GM08714 (cell line): ENCODE measurements around the gene PHKA2.

Experiments
- H3K4me3 ChIP-seq: fragments of 200-500 bp; sonication (Bioruptor generic); 2 replicates; pipeline ENCODE4 v1.5.1; 2014; ENCODE audit warnings: mild to moderate bottlenecking, low read length, inconsistent platforms
- ZNF274 ChIP-seq: IDR thresholded peaks from 2 replicates; pipeline ENCODE4 v1.6.1; 2012; ENCODE audit warnings: mild to moderate bottlenecking, low read depth, low read length

The PHKA2 gene

GRCh38 chrX:18886005-18886343 lies 97.9 kb downstream of the PHKA2 start:
- TF ChIP-seq ZNF274, result no peak
- peak overlapping the region; percentile 22; the same call in 1 of the 2 replicates for H3K4me3 ChIP-seq

GRCh38 chrX:18885328-18886004 lies 98.4 kb downstream of the PHKA2 start:
- peak overlapping the region; percentile 22; the same call in 1 of the 2 replicates for H3K4me3 ChIP-seq
- TF ChIP-seq ZNF274, result no peak

GRCh38 chrX:18884916-18885315 lies 99.0 kb downstream of the PHKA2 start:
- no peak overlapping the region for H3K4me3 ChIP-seq
- TF ChIP-seq ZNF274, result no peak

GRCh38 chrX:18883961-18884765 lies 99.8 kb downstream of the PHKA2 start:
- no peak for TF ChIP-seq ZNF274
- no peak overlapping the region for H3K4me3 ChIP-seq

- no peak overlapping the region for H3K4me3 ChIP-seq
- no peak for TF ChIP-seq ZNF274
These were observed 100.5 kb downstream of the PHKA2 start for GRCh38 chrX:18883234-18883960.

- TF ChIP-seq ZNF274, result no peak
- H3K4me3 ChIP-seq, result no peak overlapping the region
These were observed 104.8 kb downstream of the PHKA2 start for GRCh38 chrX:18879144-18879543.

- no peak for TF ChIP-seq ZNF274
- H3K4me3 ChIP-seq, result no peak overlapping the region
These were observed 106.4 kb downstream of the PHKA2 start for GRCh38 chrX:18877469-18877868.

GRCh38 chrX:18875256-18875878 lies 108.5 kb downstream of the PHKA2 start:
- H3K4me3 ChIP-seq, result no peak overlapping the region
- no peak for TF ChIP-seq ZNF274

GRCh38 chrX:18874560-18875255 lies 109.2 kb downstream of the PHKA2 start:
- no peak for TF ChIP-seq ZNF274
- no peak overlapping the region for H3K4me3 ChIP-seq

- H3K4me3 ChIP-seq, result no peak overlapping the region
- TF ChIP-seq ZNF274, result no peak
These were observed 110.1 kb downstream of the PHKA2 start for GRCh38 chrX:18873836-18874235.

- TF ChIP-seq ZNF274, result no peak
- no peak overlapping the region for H3K4me3 ChIP-seq
These were observed 110.6 kb downstream of the PHKA2 start for GRCh38 chrX:18873189-18873791.

- TF ChIP-seq ZNF274, result no peak
- H3K4me3 ChIP-seq, result no peak overlapping the region
These were observed 111.3 kb downstream of the PHKA2 start for GRCh38 chrX:18872621-18873020.

GRCh38 chrX:18871970-18872369 lies 111.9 kb downstream of the PHKA2 start:
- H3K4me3 ChIP-seq, result no peak overlapping the region
- TF ChIP-seq ZNF274, result no peak

GRCh38 chrX:18871161-18871890 lies 112.6 kb downstream of the PHKA2 start:
- no peak for TF ChIP-seq ZNF274
- no peak overlapping the region for H3K4me3 ChIP-seq
